ENCODE measurements around the gene DNAJC1. TPM values are rescaled to one million over a fixed set of nuclear protein-coding genes. Genes with fewer than 3 reads are reported as not detected.

DNAJC1 gene
- total RNA-seq, 4 donors from 2014 or later: 22.8 to 101 (median 49.4) TPM

GRCh38 chr10:21707498-21707897, 296.0 kb downstream of the DNAJC1 start:
- H3K4me3 ChIP-seq (ENCODE audit: low read depth, poor library complexity, severe bottlenecking): no peak overlapping the region
- WGBS, 2 donors: 91 to 96% methylated on average over 3 of the region's 3 CpGs
- intact Hi-C loops (cut with DNase I; ENCODE audit: low total_unique reads): no loop called here
- TF ChIP-seq POLR2A (IDR thresholded peaks at IDR 0.05) (no peak), CTCF (IDR thresholded peaks at IDR 0.05) (no peak)
- no peak for DNase-seq (ENCODE audit: low spot score in 2 of 2)

Other genes with a start within 250 kb of the DNAJC1 start
- gene EBLN1, start 214.3 kb upstream of the DNAJC1 start, total RNA-seq: not detected

All from lower leg skin (tissue), 4 donors.